Astrocyte of the cerebellum (primary cell): ENCODE results near the gene CTNNA3.
A peak's percentile ranks its signal among the peaks of the same experiment; 100 is the strongest.

ENCODE experiments used
- DNase-seq: peaks from one replicate; pipeline ENCODE4 v3.0.0-alpha.2; 2011; ENCODE audit warnings: low read depth
- H3K4me3 ChIP-seq: 2 replicates; pipeline ENCODE4 v1.5.1; 2011; ENCODE audit warnings: mild to moderate bottlenecking, low read depth, low read length, moderate library complexity
- CTCF ChIP-seq: IDR thresholded peaks from 2 replicates; pipeline ENCODE4 v1.5.1; 2012; ENCODE audit warnings: low read length, low read depth, moderate library complexity, mild to moderate bottlenecking; ENCODE audit errors: missing control alignments
- in situ Hi-C: cut with HindIII; loops from 2 replicates; pipeline ENCODE4 v1.10.0; 2017; ENCODE audit warnings: low sequenced_read_pairs

Gene CTNNA3

GRCh38 chr10:67621834-67622233 lies 74.2 kb downstream of the CTNNA3 start:
- in situ Hi-C loops, result no loop called here
- TF ChIP-seq CTCF, result no peak
- H3K4me3 ChIP-seq, result no peak overlapping the region
- DNase-seq, result no peak

- TF ChIP-seq CTCF, result no peak
- in situ Hi-C loops, result no loop called here
- no peak for DNase-seq
- no peak overlapping the region for H3K4me3 ChIP-seq
These were observed 77.9 kb downstream of the CTNNA3 start for GRCh38 chr10:67618116-67618515.

GRCh38 chr10:67612577-67613537 lies 83.1 kb downstream of the CTNNA3 start:
- DNase-seq, result peak; percentile 38
- in situ Hi-C loops, result no loop called here
- no peak overlapping the region for H3K4me3 ChIP-seq
- no peak for TF ChIP-seq CTCF

GRCh38 chr10:67612176-67612575 lies 83.8 kb downstream of the CTNNA3 start:
- no peak overlapping the region for H3K4me3 ChIP-seq
- TF ChIP-seq CTCF, result no peak
- in situ Hi-C loops, result no loop called here
- no peak for DNase-seq

GRCh38 chr10:67609996-67610793 lies 85.8 kb downstream of the CTNNA3 start:
- DNase-seq, result peak; percentile 57
- no peak for TF ChIP-seq CTCF
- in situ Hi-C loops, result no loop called here
- H3K4me3 ChIP-seq, result no peak overlapping the region

- no peak for TF ChIP-seq CTCF
- no peak overlapping the region for H3K4me3 ChIP-seq
- in situ Hi-C loops, result no loop called here
- no peak for DNase-seq
These were observed 88.0 kb downstream of the CTNNA3 start for GRCh38 chr10:67608001-67608400.
